GM20000 (cell line): Measurements from ENCODE around the gene NSD2.

ENCODE experiments used
- DNase-seq: peaks from one replicate; pipeline ENCODE4 v3.0.0; 2012; ENCODE audit warnings: low spot score
- CTCF ChIP-seq: IDR thresholded peaks from 2 replicates; pipeline ENCODE4 v1.5.1; 2012; ENCODE audit warnings: mild to moderate bottlenecking, control low read depth; ENCODE audit errors: extremely low read depth, missing control alignments

The NSD2 gene

GRCh38 chr4:1967512-1968149, 96.4 kb downstream of the NSD2 start:
- no peak for TF ChIP-seq CTCF

GRCh38 chr4:1968686-1969295, 97.6 kb downstream of the NSD2 start:
- no peak for DNase-seq
- no peak for TF ChIP-seq CTCF

More at GRCh38 chr4:1967512-1968149, 96.4 kb downstream of the NSD2 start:
- no peak for DNase-seq

GRCh38 chr4:1969928-1970723, 98.9 kb downstream of the NSD2 start:
- DNase-seq: no peak
- TF ChIP-seq CTCF: no peak

GRCh38 chr4:1970926-1971325, 99.7 kb downstream of the NSD2 start:
- DNase-seq: no peak
- no peak for TF ChIP-seq CTCF

- TF ChIP-seq CTCF: no peak
- no peak for DNase-seq
Observed at GRCh38 chr4:1971456-1972200, 100.4 kb downstream of the NSD2 start.

GRCh38 chr4:1972414-1972813, 101.2 kb downstream of the NSD2 start:
- TF ChIP-seq CTCF: no peak
- no peak for DNase-seq

- no peak for DNase-seq
- no peak for TF ChIP-seq CTCF
Observed at GRCh38 chr4:1973218-1973617, 102.0 kb downstream of the NSD2 start.
